ENCODE measurements around the gene ANKS6.
"Not testable (repeated sequence)": the region's sequence is repeated elsewhere in the genome, so short reads cannot be mapped to it uniquely, and the experiment has no call there.

ANKS6 gene

DNA sequence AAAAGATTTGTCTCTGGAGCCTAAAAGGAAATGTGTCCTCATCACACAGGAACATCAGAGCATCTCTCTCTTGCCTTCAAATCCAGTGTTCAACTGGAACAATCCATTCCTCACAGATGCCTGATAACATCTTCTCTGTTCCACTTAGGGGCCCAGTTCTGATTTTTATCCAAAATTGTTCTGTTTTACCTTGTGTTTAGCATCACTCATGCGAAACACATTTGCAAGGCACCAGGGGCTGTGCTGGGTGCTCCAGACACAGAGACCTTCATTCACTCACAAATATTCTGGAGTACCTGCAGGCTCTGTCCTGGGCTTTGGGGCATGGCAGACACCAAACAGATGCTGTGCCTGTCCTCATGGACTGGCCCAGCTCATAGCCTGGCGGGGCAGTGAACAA is 101.4 kb downstream of the ANKS6 start:
- Mint-ChIP-seq H3K27ac (no peak overlapping the region), H3K4me1 (ENCODE audit: low read depth in 2 of 2) (peaks cover 0 to 2% of the 10 kb centered on the region in 2 donors), H3K4me3 (no peak overlapping the region), H3K36me3 (ENCODE audit: insufficient read depth) (peaks cover 3% of the 10 kb centered on the region), H3K9me3 (no peaks in the 10 kb centered on the region), H3K27me3 (peaks cover 29 to 82% of the 10 kb centered on the region in 2 donors)
- no peak for DNase-seq
- no peak for ATAC-seq (replicated peaks)

DNA sequence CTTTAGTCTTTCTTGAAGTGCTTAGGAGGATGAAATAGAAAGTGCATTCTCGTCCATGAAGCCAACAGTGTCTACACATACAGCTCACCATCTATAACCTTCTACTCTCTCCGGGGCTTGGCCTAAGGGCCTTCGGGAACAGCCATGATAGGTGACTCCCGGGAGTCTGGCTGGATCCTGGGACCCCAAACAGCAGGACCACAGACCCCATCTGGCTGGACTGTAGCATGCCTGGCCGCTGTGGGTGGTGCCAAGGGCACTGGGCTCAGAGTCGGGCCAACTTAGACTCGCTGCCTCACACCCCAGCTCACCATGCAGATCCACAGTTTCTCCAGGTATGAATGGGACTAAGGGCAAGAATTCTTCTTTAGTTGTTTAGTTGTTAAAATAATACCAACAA is 104.0 kb downstream of the ANKS6 start:
- Mint-ChIP-seq H3K9me3 (no peaks in the 10 kb centered on the region), H3K27me3 (peaks cover 18 to 59% of the 10 kb centered on the region in 2 donors), H3K36me3 (ENCODE audit: insufficient read depth) (peaks cover 3% of the 10 kb centered on the region), H3K27ac (no peak overlapping the region), H3K4me3 (no peak overlapping the region), H3K4me1 (ENCODE audit: low read depth in 2 of 2) (no peaks in the 10 kb centered on the region)
- no peak for ATAC-seq (replicated peaks)
- no peak for DNase-seq

DNA sequence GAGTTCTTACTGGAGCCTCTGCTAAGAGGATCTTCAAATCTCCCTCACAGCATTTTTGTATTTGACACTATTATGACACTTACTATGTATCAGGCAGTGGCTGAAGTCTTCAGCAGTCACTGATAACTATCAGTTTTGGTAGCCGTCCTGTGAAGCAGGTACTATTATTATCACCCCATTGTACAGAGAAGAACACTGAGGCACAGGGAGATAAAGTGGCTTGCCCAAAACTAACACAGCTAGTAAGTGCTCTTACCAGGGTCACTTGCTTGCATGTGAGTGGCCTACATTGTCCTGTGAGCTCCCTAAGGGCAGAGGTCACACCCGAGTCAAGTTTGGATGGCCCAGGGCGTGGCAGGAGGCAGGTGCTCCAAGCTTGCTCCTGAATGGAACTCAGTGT is 104.5 kb downstream of the ANKS6 start:
- Mint-ChIP-seq H3K27ac (no peak overlapping the region), H3K27me3 (peaks cover 17 to 57% of the 10 kb centered on the region in 2 donors), H3K9me3 (no peaks in the 10 kb centered on the region), H3K36me3 (ENCODE audit: insufficient read depth) (peaks cover 3% of the 10 kb centered on the region), H3K4me1 (ENCODE audit: low read depth in 2 of 2) (no peaks in the 10 kb centered on the region), H3K4me3 (no peak overlapping the region)
- DNase-seq: no peak
- no peak for ATAC-seq (replicated peaks)

DNA sequence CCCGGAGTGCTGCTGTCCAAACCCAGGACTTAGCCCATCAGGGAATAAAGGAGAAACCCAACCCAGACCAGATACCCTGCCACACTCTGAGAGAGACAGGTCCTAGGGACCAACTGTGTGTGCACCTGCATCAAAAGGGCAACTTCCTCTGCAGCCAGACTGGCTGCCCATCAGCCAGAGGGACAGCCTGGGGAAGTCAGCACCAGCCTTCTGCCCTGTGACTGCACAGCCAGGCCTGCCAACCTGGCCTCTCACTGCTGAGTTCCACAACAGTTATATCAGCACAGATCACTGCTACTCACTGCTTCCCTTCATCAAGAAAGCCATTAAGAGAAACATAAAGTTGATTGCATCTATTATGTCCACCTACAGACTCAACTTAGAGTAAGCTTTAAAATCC is 105.7 kb downstream of the ANKS6 start:
- no peak overlapping the region for H3K27ac Mint-ChIP-seq
- DNase-seq: no peak
- ATAC-seq (replicated peaks): no peak
- H3K36me3 Mint-ChIP-seq (ENCODE audit: insufficient read depth): peaks cover 3% of the 10 kb centered on the region
- H3K4me1 Mint-ChIP-seq (ENCODE audit: low read depth in 2 of 2): peaks cover 0 to 2% of the 10 kb centered on the region in 2 donors
- H3K9me3 Mint-ChIP-seq: no peaks in the 10 kb centered on the region
- H3K27me3 Mint-ChIP-seq: peaks cover 5 to 45% of the 10 kb centered on the region in 2 donors
- no peak overlapping the region for H3K4me3 Mint-ChIP-seq

DNA sequence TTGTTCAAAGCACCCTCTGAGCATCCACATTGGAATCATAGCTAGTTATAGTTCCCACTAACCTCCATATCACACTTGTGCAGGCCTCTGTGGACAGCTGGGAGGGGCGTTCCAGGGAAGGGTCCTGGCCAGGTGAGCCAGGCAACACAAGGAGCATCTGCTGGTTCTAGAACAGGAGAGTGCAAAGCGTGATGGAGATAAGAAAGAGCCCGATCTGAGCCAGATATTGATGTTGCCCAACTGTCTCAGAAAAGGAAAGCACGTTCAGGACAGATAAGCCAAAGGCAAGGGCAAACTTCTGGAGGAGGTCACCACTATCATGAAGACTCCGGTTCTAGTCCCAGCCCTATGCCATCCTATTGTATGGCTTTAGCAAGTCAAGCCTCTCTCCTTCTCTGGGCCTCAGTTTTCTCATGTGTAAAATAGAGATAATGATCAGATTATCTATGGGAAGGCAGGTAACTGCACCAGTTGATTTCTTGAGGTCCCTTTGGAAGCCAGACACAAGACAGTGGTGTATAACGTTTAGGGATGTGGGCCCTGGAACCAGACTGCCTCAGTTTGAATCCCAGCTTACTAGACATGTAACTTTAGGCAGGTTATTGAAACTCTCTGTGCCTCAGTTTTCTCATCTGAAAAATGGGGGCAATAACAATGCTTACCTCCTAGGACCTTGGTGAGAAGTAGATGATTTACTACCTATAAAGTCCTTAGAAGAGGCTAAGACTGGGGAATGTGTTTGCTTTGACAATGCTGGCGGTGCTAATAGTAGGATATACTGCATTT is 107.5 kb downstream of the ANKS6 start:
- no peak overlapping the region for H3K4me3 Mint-ChIP-seq
- no peaks in the 10 kb centered on the region for H3K9me3 Mint-ChIP-seq
- ATAC-seq (replicated peaks) (no peak), DNase-seq (no peak)
- no peak overlapping the region for H3K27ac Mint-ChIP-seq
- H3K27me3 Mint-ChIP-seq: peaks cover 5 to 27% of the 10 kb centered on the region in 2 donors
- peaks cover 3% of the 10 kb centered on the region for H3K36me3 Mint-ChIP-seq (ENCODE audit: insufficient read depth)
- peaks cover 0 to 2% of the 10 kb centered on the region in 2 donors for H3K4me1 Mint-ChIP-seq (ENCODE audit: low read depth in 2 of 2)

DNA sequence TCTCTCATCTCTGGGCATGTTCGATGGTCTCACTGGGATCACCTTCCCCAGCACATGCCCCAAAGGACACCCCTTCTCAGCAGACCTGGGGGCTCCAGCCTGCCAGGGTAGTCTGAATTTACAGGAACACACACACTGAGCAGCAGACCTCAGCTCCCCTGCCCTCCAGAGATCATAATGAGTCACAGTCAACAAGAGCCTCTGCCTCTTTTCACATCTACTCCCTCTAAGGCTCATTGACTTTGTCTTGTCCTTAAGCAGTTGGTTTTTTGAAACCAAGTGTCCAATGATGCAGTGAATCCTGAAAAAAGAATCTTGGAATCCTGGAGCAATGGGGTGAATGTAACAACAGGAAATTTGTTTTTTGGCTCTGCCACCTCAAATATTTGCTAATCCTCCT is 108.4 kb downstream of the ANKS6 start:
- Mint-ChIP-seq H3K36me3 (ENCODE audit: insufficient read depth) (peaks cover 3% of the 10 kb centered on the region), H3K4me1 (ENCODE audit: low read depth in 2 of 2) (peaks cover 0 to 2% of the 10 kb centered on the region in 2 donors)

DNA sequence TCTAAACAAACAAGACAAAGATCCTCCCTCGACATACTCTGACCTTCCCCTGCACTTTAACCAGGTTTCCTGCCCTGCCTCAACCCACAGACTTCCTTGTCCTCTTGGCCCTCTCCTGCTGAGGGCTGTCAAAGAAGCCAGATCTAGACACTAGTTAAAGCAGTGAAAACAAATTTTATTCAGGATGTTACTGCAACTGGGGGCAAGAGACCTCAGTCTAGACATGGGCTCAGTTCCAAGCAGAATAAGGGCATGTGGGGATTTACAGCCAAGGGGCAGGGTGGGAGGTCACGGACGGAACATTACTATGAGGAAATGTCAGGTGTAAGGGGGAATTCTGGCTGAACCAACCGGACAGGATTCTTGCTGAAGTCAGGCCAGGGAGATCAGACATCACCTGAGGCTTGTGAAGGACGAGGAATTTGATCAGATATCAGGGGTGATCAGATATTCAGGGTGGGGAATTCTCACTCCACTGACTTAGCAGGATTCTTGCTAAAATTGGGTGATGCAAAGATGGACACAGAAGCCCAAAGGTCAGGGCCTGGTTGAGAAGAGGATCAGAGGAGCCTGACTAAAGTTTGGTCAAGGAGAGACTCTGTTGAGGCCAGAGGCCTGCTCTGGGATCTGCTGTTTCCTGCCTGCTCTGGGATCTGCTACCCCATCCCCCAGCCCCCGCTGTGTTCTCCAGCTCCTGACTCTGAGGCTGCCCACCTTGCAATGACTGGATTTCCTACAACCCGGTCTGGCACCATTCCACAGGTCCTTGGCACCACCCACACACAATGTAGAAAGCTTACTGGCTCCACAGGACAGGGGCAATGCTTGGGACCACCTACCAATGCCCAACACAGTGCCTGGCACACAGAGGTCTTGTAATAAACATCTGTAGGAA is 109.1 kb downstream of the ANKS6 start:
- H3K27me3 Mint-ChIP-seq: peaks cover 5 to 10% of the 10 kb centered on the region in 2 donors
- H3K27ac Mint-ChIP-seq: no peak overlapping the region
- peaks cover 0 to 2% of the 10 kb centered on the region in 2 donors for H3K4me1 Mint-ChIP-seq (ENCODE audit: low read depth in 2 of 2)
- DNase-seq (no peak), ATAC-seq (replicated peaks) (no peak)
- no peaks in the 10 kb centered on the region for H3K36me3 Mint-ChIP-seq (ENCODE audit: insufficient read depth)
- no peak overlapping the region for H3K4me3 Mint-ChIP-seq
- H3K9me3 Mint-ChIP-seq: no peaks in the 10 kb centered on the region

More for the DNA sequence above, 108.4 kb downstream of the ANKS6 start:
- Mint-ChIP-seq H3K27me3 (peaks cover 5 to 17% of the 10 kb centered on the region in 2 donors), H3K9me3 (no peaks in the 10 kb centered on the region), H3K27ac (no peak overlapping the region), H3K4me3 (no peak overlapping the region)
- ATAC-seq (replicated peaks): no peak
- no peak for DNase-seq

DNA sequence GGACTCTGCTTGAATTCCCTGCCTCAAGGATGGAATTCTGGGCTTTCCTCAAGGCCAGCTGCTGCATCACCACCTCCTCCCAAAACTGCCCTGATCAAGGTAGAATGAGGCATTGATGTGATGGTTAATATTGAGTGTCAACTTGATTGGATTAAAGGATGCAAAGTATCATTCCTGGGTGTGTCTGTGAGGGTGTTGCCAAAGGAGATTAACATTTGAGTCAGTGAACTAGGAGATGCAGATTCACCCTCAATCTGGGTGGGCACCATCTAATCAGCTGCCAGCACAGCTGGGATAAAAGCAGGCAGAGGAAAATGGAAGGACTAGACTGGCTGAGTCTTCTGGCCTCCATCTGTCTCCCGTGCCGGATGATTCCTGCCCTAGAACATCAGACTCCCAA is 111.5 kb downstream of the ANKS6 start:
- ATAC-seq (replicated peaks); H3K36me3 Mint-ChIP-seq (ENCODE audit: insufficient read depth); H3K4me1 Mint-ChIP-seq (ENCODE audit: low read depth in 2 of 2); H3K27me3 Mint-ChIP-seq; H3K9me3 Mint-ChIP-seq; H3K27ac Mint-ChIP-seq; DNase-seq; H3K4me3 Mint-ChIP-seq: not testable (repeated sequence)

Data from effector memory CD8-positive, alpha-beta T cell (primary cell).